MM.1S (cell line): Measurements from ENCODE around the gene MYO1G.
A peak's percentile ranks its signal among the peaks of the same experiment; 100 is the strongest.

Source experiments
- DNase-seq: peaks from one replicate; pipeline ENCODE4 v3.0.0-alpha.2; 2015
- H2AFZ ChIP-seq: fragments of 300-600 bp; sonication (generic); 2 replicates; pipeline ENCODE4 v1.6.0; 2016; ENCODE audit warnings: antibody characterized with exemption, low read length
- H3F3A ChIP-seq: fragments of 300-600 bp; sonication (generic); 2 replicates; pipeline ENCODE4 v1.6.1; 2016; ENCODE audit warnings: mild to moderate bottlenecking, antibody characterized with exemption, low read length, moderate library complexity, mixed read lengths; ENCODE audit not compliant: insufficient read depth
- H3K27ac ChIP-seq: fragments of 300-600 bp; sonication (generic); 2 replicates; pipeline ENCODE4 v1.5.1; 2016; ENCODE audit warnings: mild to moderate bottlenecking, low read length
- H3K27me3 ChIP-seq: fragments of 300-600 bp; sonication (generic); replicated peaks from 2 replicates; pipeline ENCODE4 v1.6.0; 2016; ENCODE audit warnings: low read length; ENCODE audit not compliant: insufficient read depth
- H3K36me3 ChIP-seq: fragments of 300-600 bp; sonication (generic); replicated peaks from 2 replicates; pipeline ENCODE4 v1.6.1; 2016; ENCODE audit warnings: mild to moderate bottlenecking, low read length, mixed read lengths; ENCODE audit not compliant: insufficient read depth
- H3K4me1 ChIP-seq: fragments of 300-600 bp; sonication (generic); 2 replicates; pipeline ENCODE4 v1.6.1; 2016; ENCODE audit warnings: low read length, mixed read lengths
- H3K4me2 ChIP-seq: fragments of 300-600 bp; sonication (generic); 2 replicates; pipeline ENCODE4 v1.6.0; 2016; ENCODE audit warnings: low read depth, low read length
- H3K4me3 ChIP-seq: fragments of 300-600 bp; sonication (generic); 2 replicates; pipeline ENCODE4 v1.5.1; 2016; ENCODE audit warnings: low read length, mixed read lengths
- H3K79me2 ChIP-seq: fragments of 300-600 bp; sonication (generic); 2 replicates; pipeline ENCODE4 v1.6.1; 2016; ENCODE audit warnings: mixed run types, low read length, mixed read lengths
- H3K9ac ChIP-seq: fragments of 300-600 bp; sonication (generic); 2 replicates; pipeline ENCODE4 v1.6.1; 2016; ENCODE audit warnings: low read length, mixed read lengths
- H3K9me2 ChIP-seq: fragments of 300-600 bp; sonication (generic); replicated peaks from 2 replicates; pipeline ENCODE4 v1.6.1; 2016; ENCODE audit warnings: mild to moderate bottlenecking, low read length, mixed read lengths; ENCODE audit not compliant: insufficient read depth
- H3K9me3 ChIP-seq: fragments of 300-600 bp; sonication (generic); replicated peaks from 2 replicates; pipeline ENCODE4 v1.6.1; 2016; ENCODE audit warnings: mild to moderate bottlenecking, low read length, mixed read lengths; ENCODE audit not compliant: insufficient read depth
- H4K20me1 ChIP-seq: fragments of 300-600 bp; sonication (generic); 2 replicates; pipeline ENCODE4 v1.6.1; 2016; ENCODE audit warnings: mild to moderate bottlenecking, low read length, moderate library complexity, mixed read lengths; ENCODE audit not compliant: insufficient read depth
- CTCF ChIP-seq: fragments of 300-600 bp; sonication (generic); IDR thresholded peaks from 2 replicates; pipeline ENCODE4 v1.5.1; 2016; ENCODE audit warnings: antibody characterized with exemption, low read length, mixed read lengths
- EZH2 ChIP-seq: fragments of 300-600 bp; sonication (generic); optimal IDR thresholded peaks from 2 replicates; pipeline ENCODE3; 2017; ENCODE audit warnings: low read depth, mild to moderate bottlenecking, antibody characterized with exemption, low read length, mixed read lengths
- EZH2phosphoT487 ChIP-seq: fragments of 300-600 bp; sonication (generic); IDR thresholded peaks from 2 replicates; pipeline ENCODE4 v1.6.1; 2018; ENCODE audit warnings: antibody characterized with exemption, low read length

MYO1G gene

GRCh38 chr7:44975331-44976039 is 3.3 kb downstream of the MYO1G start:
- H3K9ac ChIP-seq, result no peak overlapping the region

GRCh38 chr7:44974549-44974948 is 4.3 kb downstream of the MYO1G start:
- no peak overlapping the region for H3K27ac ChIP-seq
- H3K4me2 ChIP-seq, result no peak overlapping the region
- TF ChIP-seq CTCF (no peak), EZH2phosphoT487 (no peak), EZH2 (no peak)
- H2AFZ ChIP-seq, result no peak overlapping the region
- no peaks in the 10 kb centered on the region for H3F3A ChIP-seq
- H3K9me3 ChIP-seq, result no peaks in the 10 kb centered on the region
- DNase-seq, result no peak
- no peaks in the 10 kb centered on the region for H3K9me2 ChIP-seq
- H4K20me1 ChIP-seq, result no peaks in the 10 kb centered on the region
- peaks cover 6% of the 10 kb centered on the region; the same call in 1 of the 2 replicates for H3K4me1 ChIP-seq
- H3K27me3 ChIP-seq, result no peaks in the 10 kb centered on the region
- no peaks in the 10 kb centered on the region for H3K79me2 ChIP-seq
- H3K4me3 ChIP-seq, result no peak overlapping the region
- H3K9ac ChIP-seq, result no peak overlapping the region
- no peaks in the 10 kb centered on the region for H3K36me3 ChIP-seq

More at GRCh38 chr7:44975331-44976039, 3.3 kb downstream of the MYO1G start:
- no peak for DNase-seq
- H2AFZ ChIP-seq, result no peak overlapping the region
- no peaks in the 10 kb centered on the region for H4K20me1 ChIP-seq
- peaks cover 11% of the 10 kb centered on the region for H3K4me1 ChIP-seq
- H3K27ac ChIP-seq, result no peak overlapping the region
- H3F3A ChIP-seq, result no peaks in the 10 kb centered on the region
- no peak overlapping the region for H3K4me2 ChIP-seq
- no peaks in the 10 kb centered on the region for H3K79me2 ChIP-seq
- no peaks in the 10 kb centered on the region for H3K36me3 ChIP-seq
- TF ChIP-seq EZH2phosphoT487, result no peak
- no peak for TF ChIP-seq CTCF
- TF ChIP-seq EZH2, result no peak
- H3K9me3 ChIP-seq, result no peaks in the 10 kb centered on the region
- no peak overlapping the region for H3K4me3 ChIP-seq
- H3K27me3 ChIP-seq, result no peaks in the 10 kb centered on the region
- no peaks in the 10 kb centered on the region for H3K9me2 ChIP-seq

- Histone ChIP-seq H3K9me2 (no peaks in the 10 kb centered on the region), H3K4me3 (no peak overlapping the region), H4K20me1 (no peaks in the 10 kb centered on the region), H3K9me3 (no peaks in the 10 kb centered on the region), H3F3A (no peaks in the 10 kb centered on the region), H3K79me2 (no peaks in the 10 kb centered on the region), H3K36me3 (no peaks in the 10 kb centered on the region), H3K27ac (no peak overlapping the region), H3K4me1 (peaks cover 6% of the 10 kb centered on the region; the same call in 1 of the 2 replicates), H2AFZ (peak overlapping the region; percentile 8; the same call in 1 of the 2 replicates), H3K9ac (no peak overlapping the region), H3K4me2 (no peak overlapping the region), H3K27me3 (no peaks in the 10 kb centered on the region)
- TF ChIP-seq EZH2phosphoT487, result no peak
- peak; percentile 83 for TF ChIP-seq CTCF
- DNase-seq, result peak; percentile 72
Observed at GRCh38 chr7:44973610-44974401, 5.0 kb downstream of the MYO1G start.
